Prostate gland (tissue), 2 donors: ENCODE data around the gene TULP3.

Experiments used
- CTCF ChIP-seq, 4 experiments: fragments of 200-600 bp in 2 of 4; fragments of 450-650 bp in 2 of 4; sonication (generic) in 2 of 4; IDR thresholded peaks; 1 replicate in 3 of 4; 2 replicates in 1 of 4; pipeline ENCODE4 v1.5.1; 2016 to 2019; ENCODE audit warnings: antibody characterized with exemption in 4 of 4, mild to moderate bottlenecking in 2 of 4, moderate library complexity in 2 of 4
- POLR2A ChIP-seq: fragments of 450-650 bp; IDR thresholded peaks from one replicate; pipeline ENCODE4 v1.6.1; 2016; ENCODE audit warnings: antibody characterized with exemption, mild to moderate bottlenecking

GRCh38 chr12:2841056-2841650 is 49.5 kb upstream of the TULP3 start:
- TF ChIP-seq POLR2A (no peak), CTCF (IDR thresholded peaks at IDR 0.05) (no peak)
